Suprapubic skin (tissue), 3 donors: Measurements from ENCODE around the gene RCN2.

ENCODE experiments used
- CTCF ChIP-seq, 2 donors: fragments of 200-600 bp in 1 of 2; fragments of 450-650 bp in 1 of 2; sonication (generic) in 1 of 2; IDR thresholded peaks; one replicate each; pipeline ENCODE4 v1.5.1; 2016 to 2019; ENCODE audit warnings: antibody characterized with exemption in 2 of 2, mild to moderate bottlenecking in 1 of 2, moderate library complexity in 1 of 2
- POLR2AphosphoS5 ChIP-seq, 3 donors: sonication (generic); formaldehyde crosslinking; IDR thresholded peaks; one replicate each; pipeline ENCODE4 v1.6.1; 2017; ENCODE audit warnings: antibody characterized with exemption in 3 of 3

DNA sequence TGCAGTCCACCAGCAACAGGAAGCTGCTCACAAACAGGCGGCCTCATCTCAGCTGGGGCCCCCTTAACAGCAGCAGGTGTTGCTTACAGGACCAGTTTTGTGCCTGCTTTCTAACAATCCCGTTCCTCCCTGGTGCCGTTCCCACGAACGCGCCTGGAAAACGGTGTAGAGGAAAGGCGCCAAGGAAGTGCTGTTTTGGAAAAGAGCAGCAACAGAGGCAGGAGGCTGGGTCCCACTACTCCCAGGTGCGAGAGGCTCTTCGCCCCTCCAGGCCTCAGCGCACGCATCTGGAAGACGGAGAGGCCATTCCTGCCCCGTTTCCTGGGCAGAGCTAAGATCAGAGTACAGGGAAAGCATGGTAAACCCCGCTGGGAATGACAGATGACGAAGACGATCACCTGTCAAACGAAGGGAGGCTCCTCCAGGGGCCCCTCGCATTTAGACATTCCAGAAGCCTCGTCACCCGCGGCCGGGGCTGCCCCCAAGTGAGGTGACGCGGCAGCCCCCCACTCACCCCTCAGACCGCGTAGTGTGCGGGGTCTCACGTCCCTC lies 27.0 kb upstream of the RCN2 start:
- TF ChIP-seq CTCF (IDR thresholded peaks at IDR 0.05) (no peak), POLR2AphosphoS5 (IDR thresholded peaks at IDR 0.05) (no peak)
